T1000 (cell line): ENCODE measurements around the gene CD70.
"Not testable (repeated sequence)": the region's sequence is repeated elsewhere in the genome, so short reads cannot be mapped to it uniquely, and the experiment has no call there.

Source experiments
- DNase-seq: peaks from one replicate; lab custom pipeline; 2025; ENCODE audit warnings: mixed read lengths; lab: John Stamatoyannopoulos, UW

CD70 gene

DNA sequence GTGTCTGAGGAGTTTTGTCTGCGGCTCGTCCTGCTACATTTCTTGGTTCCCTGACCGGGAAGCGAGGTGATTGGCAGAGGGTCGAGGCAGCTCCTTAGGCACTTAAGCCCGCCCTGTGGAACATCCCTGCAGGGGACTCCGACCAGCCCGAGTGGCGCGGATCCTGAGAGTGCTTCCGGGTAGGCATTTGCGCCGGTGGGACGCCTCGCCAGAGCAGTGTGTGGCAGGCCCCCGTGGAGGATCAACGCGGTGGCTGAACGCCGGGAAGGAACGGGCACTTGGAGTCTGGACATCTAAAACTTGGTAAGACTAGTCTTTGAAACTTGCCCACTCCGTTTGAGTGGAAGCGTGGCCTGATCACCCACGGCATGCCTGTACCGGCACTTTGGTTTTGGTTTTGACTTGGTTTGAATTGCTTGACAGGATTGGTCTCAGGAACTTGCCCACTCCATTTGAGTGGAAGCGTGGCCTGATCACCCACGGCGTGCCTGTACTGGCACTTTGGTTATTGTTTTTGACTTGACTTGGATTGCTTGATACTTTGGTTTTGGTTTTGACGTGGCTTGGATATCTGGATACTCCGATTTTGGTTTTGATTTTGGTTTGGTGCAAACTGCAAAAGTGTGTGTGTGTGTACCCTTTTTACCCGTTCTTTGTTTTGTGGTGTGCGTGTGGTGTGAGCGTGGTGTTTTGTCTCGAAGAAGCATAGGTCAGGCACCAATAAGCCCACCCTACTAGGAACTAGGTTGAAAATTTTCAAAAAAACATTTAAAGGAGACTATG, 6.7 kb upstream of the CD70 start:
- not testable (repeated sequence) for DNase-seq

DNA sequence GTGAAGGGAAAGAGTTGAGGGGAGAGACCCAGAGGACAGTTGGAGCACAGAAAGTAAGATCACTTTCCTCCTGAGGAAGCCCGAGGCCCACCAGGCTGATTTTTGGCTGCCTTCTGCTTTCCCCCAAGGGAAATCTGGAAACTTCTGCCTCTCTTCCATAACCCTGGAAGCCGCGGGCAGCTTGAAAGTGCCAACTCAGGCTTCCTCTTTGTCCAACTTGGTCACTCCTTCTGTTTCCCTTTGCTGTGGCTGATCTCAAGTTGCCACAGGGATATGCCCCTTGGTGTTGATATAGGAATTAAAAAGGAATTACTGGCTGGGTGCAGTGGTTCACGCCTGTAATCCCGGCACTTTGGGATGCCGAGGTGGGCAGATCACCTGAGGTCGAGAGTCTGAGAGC, 5.7 kb upstream of the CD70 start:
- no peak for DNase-seq

DNA sequence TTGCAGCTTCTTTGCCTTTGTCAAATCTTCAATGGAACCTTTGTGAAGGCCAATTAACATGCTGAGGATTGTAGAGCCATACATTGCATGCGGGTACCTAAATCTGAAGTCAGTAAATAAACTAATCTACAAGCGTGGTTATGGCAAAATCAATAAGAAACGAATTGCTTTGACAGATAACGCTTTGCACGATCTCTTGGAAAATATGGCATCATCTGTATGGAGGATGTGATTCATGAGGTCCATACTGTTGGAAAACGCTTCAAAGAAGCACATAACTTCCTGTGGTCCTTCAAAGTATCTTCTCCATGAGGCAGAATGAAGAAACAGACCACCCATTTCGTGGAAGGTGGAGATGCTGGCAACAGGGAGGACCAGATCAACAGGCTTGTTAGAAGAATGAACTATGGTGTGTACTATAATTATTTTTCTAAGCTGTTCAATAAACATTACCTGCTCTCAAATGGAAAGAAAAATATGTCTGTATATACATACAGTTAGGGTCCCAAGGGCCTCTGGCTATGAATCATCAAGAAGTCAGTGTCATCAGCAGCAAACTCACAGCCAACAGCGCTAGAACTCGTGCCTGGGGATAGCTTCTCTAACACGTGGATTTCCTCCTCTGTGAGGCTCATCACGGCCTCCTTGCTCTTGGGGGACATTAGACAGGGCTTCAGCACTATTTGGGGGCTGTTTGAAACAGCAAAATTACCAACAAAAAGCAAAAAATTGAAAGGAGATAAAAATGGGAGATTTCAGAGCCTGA, 2.9 kb upstream of the CD70 start:
- no peak for DNase-seq

DNA sequence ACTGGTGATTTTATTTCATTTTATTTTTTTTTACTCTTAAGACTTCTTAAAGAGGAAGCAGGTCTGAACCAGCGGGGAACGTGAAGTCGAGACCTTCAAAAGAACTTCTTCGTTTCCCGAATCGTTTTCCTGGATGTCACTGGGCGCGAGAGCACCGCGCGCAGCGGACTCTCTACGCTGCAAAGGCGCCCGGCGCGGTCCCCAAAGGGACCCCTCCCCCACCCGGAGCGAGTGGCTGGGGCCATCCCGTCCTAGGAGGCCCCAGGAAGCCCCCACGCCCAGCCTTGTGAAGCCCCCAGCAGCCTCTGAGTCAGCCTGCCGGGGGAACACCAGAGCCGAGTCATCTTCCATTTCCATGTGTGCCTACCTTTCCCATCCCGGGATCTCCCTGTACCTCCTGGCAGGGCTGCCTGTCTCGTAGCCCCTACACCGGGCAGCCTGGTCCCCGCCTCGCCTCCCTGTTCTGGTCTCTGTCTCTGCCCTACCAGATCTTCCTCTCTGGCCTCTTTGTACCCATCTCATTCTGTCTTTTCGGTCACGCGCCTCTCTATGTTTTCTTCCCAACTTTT, 608 bp downstream of the CD70 start:
- DNase-seq: no peak

DNA sequence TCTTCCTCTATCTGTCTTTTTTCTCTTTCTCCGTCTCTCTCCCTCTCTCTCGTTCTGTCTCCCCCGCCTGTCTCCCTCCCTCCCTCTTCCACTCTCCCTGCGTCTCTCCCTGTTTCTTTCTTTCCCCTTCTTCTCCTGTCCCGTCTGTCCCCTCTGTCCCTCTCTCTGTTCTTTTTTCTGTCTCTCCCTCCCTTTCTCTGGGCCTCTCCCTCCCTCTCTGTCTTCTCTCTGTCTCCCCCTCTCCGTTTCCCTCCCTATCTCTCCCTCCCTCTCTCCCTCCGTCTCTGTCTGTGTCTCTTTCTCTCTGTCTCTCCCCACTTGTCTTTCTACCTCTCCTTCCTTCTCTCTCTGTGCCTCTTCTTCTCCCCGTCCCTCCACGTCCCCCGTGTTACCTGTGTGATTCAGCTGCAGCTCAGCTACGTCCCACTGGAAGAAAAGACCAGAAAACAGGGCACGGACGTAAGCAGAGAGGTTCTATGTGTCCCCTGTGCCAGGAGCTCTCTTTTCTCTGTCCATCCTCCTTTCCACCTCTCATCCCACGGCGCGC, 1.2 kb downstream of the CD70 start:
- no peak for DNase-seq

DNA sequence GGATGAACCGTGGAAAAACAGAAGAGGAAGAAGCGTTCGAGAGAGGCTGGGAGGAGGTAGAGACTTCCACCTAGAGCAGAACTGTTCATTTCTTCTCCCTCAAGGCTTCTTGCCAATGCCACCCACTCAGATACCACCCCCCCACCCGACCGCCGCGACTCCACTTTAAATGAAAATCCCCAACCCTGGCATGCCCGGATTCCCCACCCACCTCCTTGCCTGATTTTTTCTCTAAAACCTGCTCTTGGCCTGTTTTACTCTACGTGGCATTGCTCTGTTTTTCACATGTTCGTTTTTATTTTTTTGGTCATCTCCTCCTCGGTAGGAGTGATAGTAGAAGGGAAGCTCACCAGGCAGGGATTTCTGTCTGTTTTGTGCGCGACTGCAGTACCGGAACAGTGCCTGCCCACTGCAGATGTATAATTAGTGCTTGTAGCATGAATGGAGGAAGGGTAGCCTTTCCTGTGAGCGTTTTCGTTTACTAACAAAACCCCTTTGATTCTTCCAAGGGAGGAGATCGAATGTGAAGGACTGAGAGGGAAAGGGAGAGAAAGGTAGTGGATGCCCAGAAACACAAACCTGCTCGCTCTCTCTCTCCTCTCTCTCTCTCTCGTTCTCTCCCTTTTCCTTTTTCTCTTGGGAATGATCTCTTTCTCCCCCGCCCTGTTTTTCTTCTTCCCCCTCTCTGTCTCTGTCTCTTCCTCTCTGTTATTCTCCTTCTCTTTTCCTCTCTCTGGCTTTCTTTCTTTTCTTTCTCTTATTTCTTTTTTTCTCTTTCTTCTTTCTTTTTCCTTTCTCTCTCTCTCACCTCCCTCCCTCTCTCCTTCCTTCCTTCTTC, 2.2 kb downstream of the CD70 start:
- no peak for DNase-seq

DNA sequence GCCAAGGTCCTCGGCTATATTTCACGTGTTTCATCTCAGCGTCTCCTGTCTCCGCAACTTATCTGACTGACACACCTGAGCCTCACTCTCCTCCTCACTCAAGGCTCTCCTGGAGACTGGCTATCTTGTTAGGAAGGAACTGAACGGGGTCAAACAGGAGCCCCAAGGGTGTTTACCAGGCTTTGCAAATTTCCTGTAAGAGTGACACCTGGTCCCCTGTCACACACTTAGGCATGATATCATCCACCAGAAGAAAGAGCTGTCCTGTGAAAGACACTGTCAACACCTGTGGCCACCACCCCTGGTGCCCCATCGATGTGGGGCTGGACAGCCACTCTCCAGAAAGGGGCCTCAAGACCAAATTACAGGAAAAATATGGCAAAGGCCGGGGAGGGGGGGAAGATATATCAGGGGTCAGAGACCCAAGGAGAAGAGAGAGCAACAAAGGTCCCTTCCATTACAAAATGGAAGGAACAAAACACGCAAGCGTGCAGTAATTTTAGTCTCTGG, 2.9 kb downstream of the CD70 start:
- no peak for DNase-seq

DNA sequence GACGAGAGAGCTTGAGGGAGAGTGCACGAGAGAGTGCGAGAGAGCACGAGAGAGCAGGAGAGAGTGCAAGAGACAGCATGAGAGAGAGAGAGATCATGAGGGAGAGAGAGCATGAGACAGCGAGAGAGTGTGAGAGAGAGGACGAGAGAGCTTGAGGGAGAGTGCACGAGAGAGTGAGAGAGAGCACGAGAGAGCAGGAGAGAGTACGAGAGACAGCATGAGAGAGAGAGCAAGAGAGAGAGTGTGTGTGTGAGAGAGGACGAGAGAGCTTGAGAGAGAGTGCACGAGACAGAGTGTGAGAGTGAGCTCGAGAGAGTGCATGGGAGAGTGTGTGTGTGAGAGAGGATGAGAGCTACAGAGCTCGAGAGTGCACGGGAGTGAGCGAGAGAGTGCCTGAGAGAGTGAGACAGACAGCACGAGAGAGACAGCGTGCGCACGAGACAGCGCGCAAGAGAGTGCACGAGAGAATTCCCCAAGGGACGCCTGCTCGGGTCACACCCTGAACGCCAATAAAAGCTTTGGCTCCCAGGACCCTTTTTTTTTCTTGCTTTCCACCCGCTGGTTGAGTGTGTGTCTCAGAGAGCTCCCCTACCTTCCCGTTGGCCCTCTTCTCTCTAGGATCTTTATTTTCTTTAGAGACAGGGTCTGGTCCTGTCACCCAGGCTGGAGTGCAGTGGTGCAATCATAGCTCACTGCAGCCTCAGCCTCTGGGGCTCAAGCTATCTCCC, 3.7 kb downstream of the CD70 start:
- no peak for DNase-seq

DNA sequence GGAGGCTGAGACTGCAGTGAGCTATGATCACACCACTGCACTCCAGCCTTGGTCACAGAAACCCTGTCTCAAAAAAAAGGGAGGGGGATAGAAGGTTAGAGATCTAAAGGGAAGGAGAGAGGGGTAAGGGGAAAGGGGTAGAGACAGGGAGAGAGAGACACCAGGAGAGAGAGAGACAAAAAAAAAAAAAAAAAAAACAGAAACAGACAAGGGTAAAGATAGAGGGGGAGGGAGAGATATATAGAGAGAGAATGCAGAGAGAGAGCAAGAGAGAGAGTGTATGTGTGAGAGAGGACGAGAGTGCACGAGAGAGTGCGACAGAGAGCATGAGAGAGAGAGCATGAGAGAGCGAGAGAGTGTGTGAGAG, 4.2 kb downstream of the CD70 start:
- DNase-seq: no peak

DNA sequence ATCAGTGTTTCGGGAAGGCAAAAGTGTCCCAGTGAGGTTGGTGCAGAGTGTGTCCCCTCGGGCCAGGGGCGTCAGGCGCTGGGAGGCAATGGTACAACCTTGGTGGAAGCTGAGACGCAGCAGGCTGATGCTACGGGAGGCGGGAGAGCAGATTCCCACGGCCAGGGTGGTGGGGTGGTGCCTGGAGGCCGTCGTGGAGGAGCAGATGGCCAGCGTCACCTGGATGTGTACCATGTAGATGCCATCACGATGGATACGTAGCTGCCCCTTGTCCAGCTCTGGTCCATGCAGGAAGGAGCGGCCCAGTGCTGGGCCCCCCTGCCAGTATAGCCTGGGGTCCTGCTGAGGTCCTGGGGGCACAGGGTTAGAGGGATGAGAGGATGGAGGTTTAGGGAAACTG, 4.9 kb downstream of the CD70 start:
- DNase-seq: no peak

DNA sequence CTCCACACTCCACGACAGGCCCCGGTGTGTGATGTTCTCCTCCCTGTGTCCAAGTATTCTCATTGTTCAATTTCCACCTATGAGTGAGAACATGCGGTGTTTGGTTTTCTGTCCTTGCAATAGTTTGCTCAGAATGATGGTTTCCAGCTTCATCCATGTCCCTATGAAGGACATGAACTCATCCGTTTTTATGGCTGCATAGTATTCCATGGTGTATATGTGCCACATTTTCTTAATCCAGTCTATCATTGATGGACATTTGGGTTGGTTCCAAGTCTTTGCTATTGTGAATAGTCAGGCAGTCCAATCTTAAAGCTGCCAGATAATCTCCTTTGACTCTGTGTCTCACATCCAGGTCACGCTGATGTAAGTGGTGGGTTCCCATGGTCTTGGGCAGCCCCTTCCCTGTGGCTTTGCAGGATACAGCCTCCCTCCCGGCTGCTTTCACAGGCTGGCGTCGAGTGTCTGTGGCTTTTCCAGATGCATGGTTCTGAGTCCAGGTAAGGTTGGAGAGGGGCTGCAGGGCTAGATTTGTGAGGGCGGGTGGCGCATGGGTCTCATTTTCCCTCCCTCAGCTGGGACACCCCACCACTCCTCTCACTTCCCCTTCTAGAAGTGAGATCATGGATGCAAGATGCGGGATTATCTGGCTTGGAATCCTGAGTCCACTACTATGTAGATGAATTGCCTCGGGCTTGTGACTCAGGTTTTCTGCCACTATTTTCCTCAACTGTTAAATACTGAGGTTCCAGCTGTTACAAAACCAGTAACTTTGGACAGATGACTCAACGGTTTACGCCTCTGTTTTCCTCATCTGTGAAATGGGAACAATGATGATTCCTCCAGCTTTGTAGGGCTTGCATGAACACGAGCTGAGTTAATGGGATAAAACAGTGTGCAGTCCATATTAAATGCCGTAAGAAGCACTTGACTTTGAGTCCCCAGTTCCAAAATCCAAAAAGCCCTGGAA, 8.2 kb downstream of the CD70 start:
- not testable (repeated sequence) for DNase-seq

DNA sequence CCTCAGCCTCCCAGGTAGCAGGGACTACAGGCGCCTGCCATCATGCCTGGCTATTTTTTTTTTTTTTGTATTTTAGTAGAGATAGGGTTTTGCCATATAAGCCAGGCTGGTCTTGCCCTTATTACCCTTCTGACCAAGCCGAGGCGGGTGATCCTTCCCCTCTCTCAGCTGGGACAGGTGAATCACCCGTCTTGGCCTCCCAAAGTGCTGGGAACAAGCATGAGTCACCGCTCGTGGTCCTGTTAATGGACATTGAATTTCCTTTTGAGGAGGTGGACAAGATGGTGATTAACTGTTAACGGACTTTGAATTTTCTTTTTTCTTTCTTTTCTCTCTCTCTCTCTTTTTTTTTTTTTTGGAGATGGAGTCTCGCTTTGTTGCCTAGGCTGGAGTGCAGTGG, 10.6 kb downstream of the CD70 start:
- no peak for DNase-seq

DNA sequence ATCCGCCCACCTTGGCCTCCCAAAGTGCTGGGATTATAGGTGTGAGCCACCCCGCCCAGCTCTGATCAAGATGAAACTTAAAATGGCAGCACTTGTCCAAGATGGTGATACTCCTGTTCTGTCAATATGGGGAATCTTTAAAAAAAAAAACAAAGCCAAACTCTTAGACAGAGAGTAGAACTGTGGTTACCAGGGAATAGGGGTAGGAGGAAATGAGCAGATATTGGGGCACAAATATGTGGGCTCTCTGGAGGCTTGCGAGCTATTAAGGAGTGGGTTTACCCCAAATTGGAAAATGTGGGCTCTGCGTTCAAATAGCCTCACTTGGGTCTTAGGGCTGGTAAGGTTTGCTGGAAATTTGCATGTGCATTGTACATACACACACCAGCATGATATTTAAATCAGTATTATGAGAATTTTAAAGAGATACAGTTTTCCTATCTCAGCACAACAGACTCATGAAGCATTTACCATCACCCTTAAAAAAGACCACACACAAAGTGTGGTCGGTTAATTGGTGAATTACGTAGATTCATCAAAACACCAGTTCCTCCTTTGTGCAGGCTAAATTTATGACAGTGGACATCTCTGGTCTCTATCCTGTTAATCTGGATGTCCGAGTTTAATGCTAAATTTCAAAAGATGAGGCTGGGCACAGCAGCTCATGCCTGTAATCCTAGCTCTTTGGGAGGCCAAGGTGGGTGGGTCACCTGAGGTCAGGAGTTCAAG, 11.3 kb downstream of the CD70 start:
- no peak for DNase-seq

DNA sequence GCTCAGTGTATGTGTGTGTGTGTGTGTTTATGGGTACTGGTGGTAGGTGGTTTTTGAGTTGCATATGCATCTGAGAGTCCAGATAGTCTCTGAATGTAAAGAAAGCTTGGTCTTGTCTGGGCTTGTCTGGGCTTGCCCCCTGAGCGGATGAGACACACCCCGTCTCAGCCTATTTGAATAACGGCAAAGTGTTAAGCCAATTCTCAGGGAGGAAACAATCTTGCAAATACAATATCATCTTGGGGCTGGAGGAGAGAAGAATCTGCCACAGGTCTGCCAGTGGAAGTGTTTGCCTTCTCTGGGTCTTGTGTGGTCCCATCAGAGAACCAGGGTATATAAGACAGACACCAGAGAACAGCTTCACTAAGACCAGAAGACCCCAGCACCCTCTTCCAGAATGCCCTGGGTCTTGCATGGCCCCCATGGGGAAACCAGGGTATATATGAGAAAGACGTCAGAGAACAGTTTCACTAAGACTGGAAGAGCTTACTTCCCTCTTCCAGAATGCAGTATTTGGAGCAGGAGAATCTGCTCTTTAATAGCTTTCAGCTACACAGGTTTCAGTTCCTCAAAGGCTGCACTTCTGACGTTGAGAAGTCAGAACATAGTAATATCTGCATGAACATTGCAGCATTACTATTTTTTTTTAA, 13.3 kb downstream of the CD70 start:
- DNase-seq: no peak

DNA sequence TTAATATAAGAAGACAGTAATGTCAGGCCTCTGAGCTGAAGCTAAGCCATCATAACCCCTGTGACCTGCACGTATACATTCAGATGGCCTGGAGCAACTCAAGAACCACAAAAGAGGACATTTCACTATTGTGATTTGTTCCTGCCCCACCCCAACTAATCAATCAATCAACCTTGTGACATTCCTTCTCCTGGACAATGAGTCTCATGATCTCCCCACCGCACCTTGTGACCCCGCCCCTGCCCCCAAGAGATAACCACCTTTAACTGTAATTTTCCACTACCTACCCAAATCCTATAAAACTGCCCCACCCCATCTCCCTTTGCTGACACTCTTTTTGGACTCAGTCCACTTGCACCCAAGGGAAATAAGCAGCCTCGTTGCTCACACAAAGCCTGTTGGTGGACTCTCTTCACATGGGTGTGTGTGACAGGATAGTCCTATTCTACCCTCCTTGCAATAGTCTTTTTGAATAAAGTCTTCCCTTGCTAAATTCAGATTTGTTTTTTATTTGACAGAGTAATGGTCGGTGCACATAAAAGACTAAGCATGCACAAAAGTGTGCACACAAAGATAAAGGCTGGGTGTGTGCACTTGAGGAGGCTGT, 14.0 kb downstream of the CD70 start:
- no peak for DNase-seq

DNA sequence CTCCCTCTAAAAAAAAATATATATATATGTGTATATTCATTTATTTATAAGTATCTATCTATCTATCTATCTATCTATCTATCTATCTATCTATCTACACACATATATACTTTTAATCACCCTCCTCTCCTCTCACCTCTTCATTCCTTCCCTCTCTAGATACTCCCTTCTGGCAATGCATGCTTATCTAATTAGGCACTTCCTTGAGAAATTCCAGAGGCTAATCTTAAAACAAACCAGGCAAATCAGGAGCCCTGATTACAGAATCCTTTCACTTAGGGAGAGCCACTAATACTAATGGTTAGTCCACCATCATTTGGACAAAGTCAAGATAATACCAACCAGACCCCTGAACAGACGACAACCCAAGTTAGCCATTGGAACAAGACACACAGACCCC, 17.6 kb downstream of the CD70 start:
- DNase-seq: no peak

DNA sequence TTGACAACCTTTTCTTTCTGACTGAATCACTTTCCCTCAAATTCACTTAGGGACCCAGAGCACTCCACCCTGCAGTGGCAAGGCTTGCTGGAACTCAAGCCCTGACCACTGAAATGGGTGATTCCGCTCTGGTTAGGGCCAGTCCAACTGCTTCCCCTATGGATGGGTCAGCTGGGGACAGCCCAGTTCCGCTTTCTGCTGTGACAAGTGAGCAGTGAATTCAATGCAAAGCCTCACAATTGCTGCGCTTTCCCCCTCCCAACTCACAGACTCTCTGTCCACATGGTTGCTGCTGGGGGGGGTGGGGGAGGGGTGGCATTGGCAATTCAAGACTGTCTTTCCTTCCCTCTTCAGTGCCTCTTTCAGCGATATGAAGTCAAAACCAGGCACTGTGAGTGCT, 18.7 kb downstream of the CD70 start:
- DNase-seq: no peak

DNA sequence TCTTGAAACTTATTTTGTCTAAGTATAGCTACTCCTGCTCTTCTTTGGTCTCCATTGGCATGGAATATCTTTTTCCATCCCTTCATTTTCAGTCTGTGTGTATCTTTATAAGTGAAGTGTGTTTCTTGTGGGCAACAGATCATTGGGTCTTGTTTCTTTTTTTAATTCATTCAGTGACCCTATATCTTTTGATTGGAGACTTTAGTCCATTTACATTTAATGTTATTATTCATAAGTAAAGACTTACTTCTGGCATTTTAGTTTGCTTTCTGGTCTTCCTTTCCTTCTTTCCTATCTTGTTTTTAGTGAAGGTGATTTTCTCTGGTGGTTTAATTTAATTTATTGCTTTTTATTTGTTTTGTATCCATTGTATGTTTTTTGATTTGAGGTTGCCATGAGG, 19.8 kb downstream of the CD70 start:
- DNase-seq: no peak
